IMR-90 (cell line): ENCODE measurements around the gene NDUFAF2. TPM values are rescaled to one million over a fixed set of nuclear protein-coding genes. Genes with fewer than 3 reads are reported as not detected.

Experiments
- ATAC-seq: fragments of 200-7000 bp; cut with Tn5 transposase; 2 replicates; pipeline ENCODE4 v1.9.1; 2020; ENCODE audit warnings: low read depth, mild to moderate bottlenecking, moderate library complexity
- BruUV-seq: library from RNA; stranded (reverse); fragments of 400-500 nt; replicated peaks from 2 replicates; lab custom pipeline; 2021; lab: Mats Ljungman, UMichigan
- CTCF ChIA-PET: fragments of 300-600 bp; formaldehyde crosslinking; extraction: SDS; loops from one replicate; lab custom pipeline; 2021; ENCODE audit warnings: antibody characterized with exemption; lab: Yijun Ruan, JAX
- POLR2A ChIA-PET: fragments of 300-600 bp; sonication (Branson Sonifier 250); formaldehyde crosslinking; loops from one replicate; lab custom pipeline; 2022; ENCODE audit warnings: antibody characterized with exemption; ENCODE audit not compliant: unreplicated experiment; lab: Charles Lee
- DNase-seq: peaks from one replicate; pipeline ENCODE4 v3.0.0; 2013
- H2AFZ ChIP-seq: replicated peaks from 2 replicates; pipeline ENCODE3; 2013; ENCODE audit warnings: low read length, mild to moderate bottlenecking; ENCODE audit not compliant: poor library complexity
- H2AK5ac ChIP-seq: 2 replicates; pipeline ENCODE4 v1.6.1; 2013; ENCODE audit warnings: low read depth, low read length, inconsistent platforms
- H2AK9ac ChIP-seq: replicated peaks from 2 replicates; pipeline ENCODE3; 2013; ENCODE audit warnings: mild to moderate bottlenecking, low read depth, low read length, moderate library complexity; ENCODE audit not compliant: poor library complexity
- H2BK120ac ChIP-seq: 2 replicates; pipeline ENCODE4 v1.6.1; 2013; ENCODE audit warnings: low read depth, low read length, inconsistent platforms
- H2BK15ac ChIP-seq: 3 replicates; pipeline ENCODE4 v1.6.1; 2013; ENCODE audit warnings: low read depth, low read length, inconsistent platforms
- H2BK20ac ChIP-seq: 2 replicates; pipeline ENCODE4 v1.6.1; 2013; ENCODE audit warnings: low read depth, mild to moderate bottlenecking, inconsistent platforms, low read length, moderate library complexity
- H2BK5ac ChIP-seq: 2 replicates; pipeline ENCODE4 v1.6.1; 2013; ENCODE audit warnings: mild to moderate bottlenecking, low read depth, low read length, inconsistent platforms; ENCODE audit not compliant: poor library complexity, severe bottlenecking
- H3K14ac ChIP-seq: replicated peaks from 2 replicates; pipeline ENCODE4 v1.6.1; 2013; ENCODE audit warnings: low read depth, low read length, inconsistent platforms
- H3K18ac ChIP-seq: 2 replicates; pipeline ENCODE4 v1.6.1; 2013; ENCODE audit warnings: low read depth, low read length, control low read depth
- H3K23ac ChIP-seq: 2 replicates; pipeline ENCODE4 v1.6.1; 2013; ENCODE audit warnings: low read depth, low read length, inconsistent platforms
- H3K27ac ChIP-seq: 2 replicates; pipeline ENCODE4 v1.5.1; 2013; ENCODE audit warnings: mild to moderate bottlenecking, control low read depth, low read length; ENCODE audit not compliant: insufficient read depth
- H3K27me3 ChIP-seq: 2 replicates; pipeline ENCODE4 v1.6.1; 2013; ENCODE audit warnings: low read length; ENCODE audit not compliant: control insufficient read depth, insufficient read depth
- H3K36me3 ChIP-seq: 2 replicates; pipeline ENCODE4 v1.6.1; 2013; ENCODE audit warnings: low read length, mixed read lengths; ENCODE audit not compliant: control insufficient read depth, insufficient read depth
- H3K4ac ChIP-seq: 2 replicates; pipeline ENCODE4 v1.6.1; 2013; ENCODE audit warnings: low read depth, low read length, inconsistent platforms
- H3K4me1 ChIP-seq: 2 replicates; pipeline ENCODE4 v1.6.1; 2013; ENCODE audit warnings: low read length, mixed read lengths; ENCODE audit not compliant: control insufficient read depth, insufficient read depth
- H3K4me2 ChIP-seq: 2 replicates; pipeline ENCODE4 v1.6.1; 2013; ENCODE audit warnings: low read depth, mild to moderate bottlenecking, control low read depth, low read length, moderate library complexity
- H3K4me3 ChIP-seq: 2 replicates; pipeline ENCODE4 v1.5.1; 2013; ENCODE audit warnings: low read depth, mild to moderate bottlenecking, control low read depth, low read length, moderate library complexity; ENCODE audit not compliant: insufficient read depth
- H3K56ac ChIP-seq: 2 replicates; pipeline ENCODE4 v1.6.1; 2013; ENCODE audit warnings: low read length, inconsistent platforms; ENCODE audit not compliant: insufficient read depth; ENCODE audit errors: extremely low read depth
- H3K79me1 ChIP-seq, 2 experiments: 2 replicates each; pipeline ENCODE4 v1.6.1; 2013; ENCODE audit warnings: low read length in 2 of 2, inconsistent platforms in 1 of 2, low read depth in 1 of 2
- H3K9ac ChIP-seq: 2 replicates; pipeline ENCODE4 v1.6.1; 2013; ENCODE audit warnings: low read depth, low read length, control low read depth
- H3K9me1 ChIP-seq: 2 replicates; pipeline ENCODE4 v1.6.1; 2013; ENCODE audit warnings: low read length, inconsistent platforms; ENCODE audit not compliant: insufficient read depth
- H3K9me3 ChIP-seq: 2 replicates; pipeline ENCODE4 v1.6.1; 2013; ENCODE audit warnings: low read length; ENCODE audit not compliant: control insufficient read depth, insufficient read depth
- H4K20me1 ChIP-seq: 2 replicates; pipeline ENCODE4 v1.6.1; 2013; ENCODE audit warnings: low read length, inconsistent platforms; ENCODE audit not compliant: insufficient read depth
- H4K5ac ChIP-seq: 2 replicates; pipeline ENCODE4 v1.6.1; 2013; ENCODE audit warnings: mild to moderate bottlenecking, low read depth, low read length, control low read depth
- H4K8ac ChIP-seq, 2 experiments: 2 replicates each; pipeline ENCODE4 v1.6.1; 2013; ENCODE audit warnings: low read depth in 2 of 2, low read length in 2 of 2, control low read depth in 1 of 2, inconsistent platforms in 1 of 2
- H4K91ac ChIP-seq: 2 replicates; pipeline ENCODE4 v1.6.1; 2013; ENCODE audit warnings: low read depth, low read length, inconsistent platforms; ENCODE audit not compliant: insufficient read depth
- MAFK ChIP-seq: IDR thresholded peaks from 2 replicates; pipeline ENCODE4 v1.6.1; 2012; ENCODE audit warnings: low read depth, low read length, improper control_type of control experiment
- SMC3 ChIP-seq: fragments of 150-350 bp; IDR thresholded peaks from 2 replicates; pipeline ENCODE4 v1.6.1; 2016; ENCODE audit warnings: low read depth, mild to moderate bottlenecking, antibody characterized with exemption, low read length, moderate library complexity
- dilution Hi-C: fragments of 300-500 bp; cut with HindIII; formaldehyde crosslinking; loops from one replicate; pipeline ENCODE4 v1.14.3; 2018; ENCODE audit warnings: low sequenced_read_pairs; ENCODE audit not compliant: unreplicated experiment
- in situ Hi-C: fragments of 300-500 bp; cut with MboI; formaldehyde crosslinking; loops from 3 replicates; pipeline ENCODE4 v1.14.3; 2019; ENCODE audit warnings: low sequenced_read_pairs, inconsistent platforms, mixed read lengths
- intact Hi-C: fragments of 100-400 bp; cut with micrococcal nuclease; formaldehyde crosslinking; loops from 2 replicates; pipeline ENCODE4 v1.10.0; 2022
- polyA plus RNA-seq, 3 experiments: library from polyadenylated mRNA; depleted of rRNA; stranded (reverse); fragments of >200 nt; gene quantifications; 2 replicates each; pipeline ENCODE4 v1.2.3, GENCODE V29; 2012; ENCODE audit warnings: low replicate concordance in 1 of 3
- total RNA-seq: library from RNA; depleted of rRNA; stranded (reverse); fragments of >200 nt; gene quantifications from 2 replicates; pipeline ENCODE4 v1.2.3, GENCODE V29; 2012

Gene NDUFAF2
- total and polyA plus RNA-seq, 2 of the 4 experiments (the other 2 are of a cell fraction) = 11.8 to 24.7 TPM

- H3K4me1 ChIP-seq = peaks cover 2% of the 10 kb centered on the region; the same call in 1 of the 2 replicates
- no peak overlapping the region for H3K18ac ChIP-seq
- H3K4ac ChIP-seq = no peak overlapping the region
- ATAC-seq (no peak), DNase-seq (no peak)
- H2BK5ac ChIP-seq = no peak overlapping the region
- no peaks in the 10 kb centered on the region for H3K9me1 ChIP-seq
- dilution Hi-C loops = no loop called here
- no peak overlapping the region for H3K23ac ChIP-seq
- H2AK9ac ChIP-seq = no peak overlapping the region
- H3K79me1 ChIP-seq = peaks cover 4 to 7% of the 10 kb centered on the region in 2 experiments; a peak in 3 of 4 replicates
- no peaks in the 10 kb centered on the region for H3K27me3 ChIP-seq
- H4K8ac ChIP-seq = no peak overlapping the region
- H3K4me3 ChIP-seq = no peak overlapping the region
- no peak overlapping the region for H2BK120ac ChIP-seq
- no peaks in the 10 kb centered on the region for H3K36me3 ChIP-seq
- H3K27ac ChIP-seq = no peak overlapping the region
- ChIA-PET POLR2A (interaction anchor here (0.5 kb wide), 1 partner anchor 16 kb away, joined by 3 read pairs; no protein-coding TSS in a partner anchor), CTCF (interaction anchor here (0.6 kb wide), 1 partner anchor 148 kb away, joined by 3 read pairs; no protein-coding TSS in a partner anchor)
- 0 out of 2 replicates have a peak, but pooled peaks cover 2% of the 10 kb centered on the region for H3K9me3 ChIP-seq
- H2BK15ac ChIP-seq = no peak overlapping the region; the same call in 2 of the 3 replicates
- no peak overlapping the region for H4K5ac ChIP-seq
- no peak overlapping the region for H2BK20ac ChIP-seq
- H4K91ac ChIP-seq = no peak overlapping the region
- no peak for TF ChIP-seq SMC3
- TF ChIP-seq MAFK = peak; percentile 50
- H3K9ac ChIP-seq = no peak overlapping the region
- in situ Hi-C loops = no loop called here
- peaks cover 2% of the 10 kb centered on the region; the same call in 1 of the 2 replicates for H4K20me1 ChIP-seq
- no peak overlapping the region for H3K14ac ChIP-seq
- intact Hi-C loops = no loop called here
- no peak overlapping the region for H2AK5ac ChIP-seq
- BruUV-seq = no TSS peak
- no peak overlapping the region for H3K4me2 ChIP-seq
- no peak overlapping the region for H2AFZ ChIP-seq
- no peak overlapping the region for H3K56ac ChIP-seq
Measured at GRCh38 chr5:61047346-61047745, 102.3 kb downstream of the NDUFAF2 start.
